ENCODE data around the gene PADI1.

- TF ChIP-seq CTCF (IDR thresholded peaks at IDR 0.05; ENCODE audit: low read depth, low read length): peak; percentile 77
- TF ChIP-seq EZH2phosphoT487 (IDR thresholded peaks at IDR 0.05; ENCODE audit: low read depth): no peak
Observed at GRCh38 chr1:17236779-17237560, 32.0 kb downstream of the PADI1 start.
